Left ventricle myocardium inferior (tissue), 1 donor: Measurements from ENCODE around the gene RAB17. TPM values are rescaled to one million over a fixed set of nuclear protein-coding genes. Genes with fewer than 3 reads are reported as not detected.
A peak's percentile ranks its signal among the peaks of the same experiment; 100 is the strongest.

Source experiments
- DNase-seq: peaks from one replicate; pipeline ENCODE4 v3.0.0-alpha.2; 2020
- H3K27ac ChIP-seq: fragments of 200-600 bp; replicated peaks from 2 replicates; pipeline ENCODE4 v1.8.0; 2021
- H3K27me3 ChIP-seq: fragments of 200-600 bp; 2 replicates; pipeline ENCODE4 v1.8.0; 2021; ENCODE audit warnings: low read depth
- H3K36me3 ChIP-seq: fragments of 200-600 bp; 2 replicates; pipeline ENCODE4 v1.8.0; 2021
- H3K4me1 ChIP-seq: fragments of 200-600 bp; 2 replicates; pipeline ENCODE4 v1.8.0; 2021
- H3K4me3 ChIP-seq: fragments of 200-600 bp; 2 replicates; pipeline ENCODE4 v1.8.0; 2021; ENCODE audit warnings: mild to moderate bottlenecking, moderate library complexity
- H3K9me3 ChIP-seq: fragments of 200-600 bp; replicated peaks from 2 replicates; pipeline ENCODE4 v1.8.0; 2021
- intact Hi-C: fragments of 100-400 bp; cut with micrococcal nuclease; formaldehyde crosslinking; loops from one replicate; pipeline ENCODE4 v1.11.0; 2022
- total RNA-seq: library from RNA; stranded (reverse); fragmentation: NEBNext Ultra II Directional; extraction: Animal tissue kit (Norgen Biotek cat#: 25700); gene quantifications from one replicate; pipeline ENCODE4 v1.2.1, GENCODE V29; 2021
- TF ChIP-seq, protein P1 (sequence below): fragments of 200-600 bp; IDR thresholded peaks from 2 replicates; pipeline ENCODE4 v1.8.0; 2021; ENCODE audit warnings: antibody characterized with exemption, mild to moderate bottlenecking, borderline replicate concordance
- donor health status: DM: no; HTN: yes; CAD: no; lungs with severe emphysema.

The RAB17 gene
- total RNA-seq, 1 donor from 2014 or later, result 4.5 TPM

DNA sequence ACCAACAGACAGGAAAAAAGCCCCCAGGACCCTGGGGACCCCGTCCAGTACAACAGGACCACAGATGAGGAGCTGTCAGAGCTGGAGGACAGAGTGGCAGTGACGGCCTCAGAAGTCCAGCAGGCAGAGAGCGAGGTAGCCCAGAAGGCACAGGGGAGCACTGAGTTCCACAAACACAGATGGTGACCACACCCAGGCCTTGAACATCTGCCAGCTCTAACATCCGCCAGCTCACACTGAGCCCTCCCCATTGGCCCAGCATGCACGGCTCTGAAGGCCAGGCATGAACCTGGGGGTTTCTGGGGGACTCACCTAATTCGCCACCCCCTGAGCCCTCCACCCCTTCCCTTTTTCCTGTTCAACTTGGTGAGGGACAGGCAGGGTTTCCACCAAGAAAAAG is 49.7 kb downstream of the RAB17 start:
- TF ChIP-seq, protein P1, sequence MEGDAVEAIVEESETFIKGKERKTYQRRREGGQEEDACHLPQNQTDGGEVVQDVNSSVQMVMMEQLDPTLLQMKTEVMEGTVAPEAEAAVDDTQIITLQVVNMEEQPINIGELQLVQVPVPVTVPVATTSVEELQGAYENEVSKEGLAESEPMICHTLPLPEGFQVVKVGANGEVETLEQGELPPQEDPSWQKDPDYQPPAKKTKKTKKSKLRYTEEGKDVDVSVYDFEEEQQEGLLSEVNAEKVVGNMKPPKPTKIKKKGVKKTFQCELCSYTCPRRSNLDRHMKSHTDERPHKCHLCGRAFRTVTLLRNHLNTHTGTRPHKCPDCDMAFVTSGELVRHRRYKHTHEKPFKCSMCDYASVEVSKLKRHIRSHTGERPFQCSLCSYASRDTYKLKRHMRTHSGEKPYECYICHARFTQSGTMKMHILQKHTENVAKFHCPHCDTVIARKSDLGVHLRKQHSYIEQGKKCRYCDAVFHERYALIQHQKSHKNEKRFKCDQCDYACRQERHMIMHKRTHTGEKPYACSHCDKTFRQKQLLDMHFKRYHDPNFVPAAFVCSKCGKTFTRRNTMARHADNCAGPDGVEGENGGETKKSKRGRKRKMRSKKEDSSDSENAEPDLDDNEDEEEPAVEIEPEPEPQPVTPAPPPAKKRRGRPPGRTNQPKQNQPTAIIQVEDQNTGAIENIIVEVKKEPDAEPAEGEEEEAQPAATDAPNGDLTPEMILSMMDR, result no peak
- peaks cover 26% of the 10 kb centered on the region for H3K4me1 ChIP-seq
- H3K27me3 ChIP-seq, result no peaks in the 10 kb centered on the region
- intact Hi-C loops, result no loop called here
- no peaks in the 10 kb centered on the region for H3K9me3 ChIP-seq
- H3K27ac ChIP-seq, result peak overlapping the region; percentile 31
- peak; percentile 77 for DNase-seq
- H3K36me3 ChIP-seq, result peaks cover 1% of the 10 kb centered on the region
- no peak overlapping the region for H3K4me3 ChIP-seq

DNA sequence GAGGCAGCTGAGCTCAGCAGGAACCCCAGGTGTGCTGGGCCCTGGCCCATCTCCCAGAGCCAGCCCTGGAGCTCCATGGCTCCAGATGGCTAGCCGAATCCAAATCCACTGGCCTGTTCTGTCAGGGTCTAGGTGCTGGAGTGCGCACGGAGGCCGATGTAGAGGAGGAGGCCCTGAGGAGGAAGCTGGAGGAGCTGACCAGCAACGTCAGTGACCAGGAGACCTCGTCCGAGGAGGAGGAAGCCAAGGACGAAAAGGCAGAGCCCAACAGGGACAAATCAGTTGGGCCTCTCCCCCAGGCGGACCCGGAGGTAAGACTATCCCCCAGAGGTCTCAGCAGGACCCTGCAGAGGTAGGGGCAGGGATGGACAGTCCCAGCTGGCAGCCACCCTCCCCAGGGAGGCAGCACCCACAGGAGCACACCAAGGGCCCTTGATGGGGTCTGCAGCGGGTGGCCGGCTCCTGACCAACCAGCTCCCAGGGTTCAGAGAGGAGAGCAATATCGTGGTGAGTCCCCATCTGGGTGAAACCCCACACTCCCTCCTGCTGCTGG is 50.2 kb downstream of the RAB17 start:
- intact Hi-C loops, result no loop called here
- Histone ChIP-seq H3K9me3 (no peaks in the 10 kb centered on the region), H3K4me1 (peaks cover 26% of the 10 kb centered on the region), H3K27me3 (no peaks in the 10 kb centered on the region), H3K27ac (peak overlapping the region; percentile 31), H3K4me3 (no peak overlapping the region), H3K36me3 (peaks cover 6% of the 10 kb centered on the region)
- TF ChIP-seq, protein P1, result no peak
- no peak for DNase-seq

DNA sequence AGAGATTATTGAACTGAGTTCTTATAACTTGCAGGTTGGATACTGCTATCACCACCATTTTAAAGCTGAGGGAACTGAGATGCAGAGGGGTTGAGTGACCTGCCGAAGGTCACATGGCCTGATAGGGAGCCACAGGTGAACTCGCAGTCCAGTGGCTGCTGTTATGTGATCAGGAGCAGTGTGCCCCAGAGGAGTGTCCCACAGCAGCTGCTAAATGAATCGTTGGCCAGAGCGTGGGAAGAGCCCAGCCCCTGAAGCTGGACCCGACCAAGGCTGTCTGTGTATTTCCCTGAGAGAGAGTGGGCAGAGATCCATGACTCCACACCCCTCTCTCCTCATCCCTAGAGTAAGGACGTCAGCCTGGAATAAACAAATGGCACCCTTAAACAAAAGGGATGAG is 50.9 kb downstream of the RAB17 start:
- H3K27me3 ChIP-seq, result no peaks in the 10 kb centered on the region
- H3K36me3 ChIP-seq, result peaks cover 12% of the 10 kb centered on the region
- H3K4me3 ChIP-seq, result no peak overlapping the region
- no peak overlapping the region for H3K27ac ChIP-seq
- intact Hi-C loops, result no loop called here
- TF ChIP-seq, protein P1, result no peak
- H3K9me3 ChIP-seq, result no peaks in the 10 kb centered on the region
- DNase-seq, result no peak
- peaks cover 26% of the 10 kb centered on the region for H3K4me1 ChIP-seq

DNA sequence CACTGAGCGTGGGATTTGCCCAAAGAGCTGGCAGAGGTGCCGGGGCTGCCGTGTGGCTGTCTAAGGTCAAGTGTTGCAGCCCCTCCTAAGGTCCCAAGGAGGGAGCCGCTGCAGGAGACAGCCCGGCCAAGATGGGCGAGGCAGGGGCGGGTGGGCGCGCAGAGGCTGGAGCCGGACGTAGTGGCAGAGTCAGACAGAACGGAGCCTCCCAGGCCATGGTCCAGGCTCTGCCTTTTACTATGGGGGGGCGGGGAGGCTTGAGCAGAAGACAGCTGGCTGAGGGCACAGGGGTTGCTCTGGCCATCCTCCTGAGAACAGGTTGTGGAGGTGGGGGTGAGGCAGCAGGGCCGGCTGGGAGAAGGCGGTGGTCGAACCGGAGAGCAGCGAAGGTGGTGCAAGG is 51.6 kb downstream of the RAB17 start:
- intact Hi-C loops, result no loop called here
- Histone ChIP-seq H3K4me3 (no peak overlapping the region), H3K27ac (no peak overlapping the region), H3K36me3 (peaks cover 18% of the 10 kb centered on the region), H3K27me3 (no peaks in the 10 kb centered on the region), H3K9me3 (no peaks in the 10 kb centered on the region), H3K4me1 (peaks cover 26% of the 10 kb centered on the region)
- no peak for DNase-seq
- TF ChIP-seq, protein P1, result no peak

GRCh38 chr2:237538001-237538720 is 52.4 kb downstream of the RAB17 start:
- H3K4me3 ChIP-seq, result no peak overlapping the region
- intact Hi-C loops, result no loop called here
- H3K4me1 ChIP-seq, result peaks cover 26% of the 10 kb centered on the region
- TF ChIP-seq, protein P1, result no peak
- H3K27ac ChIP-seq, result no peak overlapping the region
- H3K27me3 ChIP-seq, result no peaks in the 10 kb centered on the region
- no peaks in the 10 kb centered on the region for H3K9me3 ChIP-seq
- H3K36me3 ChIP-seq, result peaks cover 23% of the 10 kb centered on the region
- no peak for DNase-seq
